ENCODE results near the gene ABCA5.

Gene ABCA5

DNA sequence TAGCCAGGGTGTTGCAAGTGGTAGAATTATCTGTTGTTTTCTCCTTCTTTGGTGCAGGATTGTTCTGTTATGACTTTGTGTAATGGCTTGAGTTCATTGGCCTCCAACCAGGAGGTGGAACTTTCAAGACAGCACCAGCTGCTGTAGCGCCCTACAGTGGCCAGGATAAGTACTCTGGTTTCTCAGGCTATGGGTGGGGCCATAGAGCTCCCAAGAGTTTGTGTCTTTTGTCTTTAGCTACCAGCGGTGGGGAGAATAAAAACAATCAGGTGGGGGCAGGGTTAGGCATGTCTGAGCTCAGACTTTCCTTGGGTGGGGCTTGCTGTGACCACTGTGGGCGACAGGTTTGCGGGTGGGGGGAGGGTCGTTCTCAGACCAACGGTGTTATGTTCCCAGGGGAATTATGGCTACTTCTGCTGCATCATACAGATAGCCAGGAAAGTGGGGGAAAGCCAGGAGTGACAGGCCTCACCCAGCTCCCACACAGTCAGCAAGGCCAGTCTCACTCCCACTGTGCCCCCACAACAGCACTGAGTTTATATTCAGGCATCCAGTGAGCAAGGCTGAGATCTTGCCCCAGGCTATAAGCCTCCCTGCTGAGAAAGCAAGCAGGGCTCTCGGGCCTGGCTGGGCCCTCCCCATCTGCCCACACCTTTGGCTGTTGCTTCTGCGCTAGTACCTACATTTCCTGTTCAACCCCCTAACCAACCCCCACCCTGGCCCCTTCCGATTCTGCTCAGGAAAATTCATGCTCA is 113.7 kb downstream of the ABCA5 start:
- Histone ChIP-seq H3K4me1 (ENCODE audit: insufficient read depth, low read length) (no peaks in the 10 kb centered on the region), H3K4me2 (ENCODE audit: insufficient read depth, low read length) (no peak overlapping the region), H2AFZ (ENCODE audit: low read depth, low read length) (no peak overlapping the region), H3K9ac (ENCODE audit: low read depth, low read length) (no peak overlapping the region), H4K20me1 (ENCODE audit: insufficient read depth, low read length) (no peaks in the 10 kb centered on the region), H3K79me2 (ENCODE audit: insufficient read depth, low read length) (no peaks in the 10 kb centered on the region), H3K27me3 (ENCODE audit: insufficient read depth, low read length, poor library complexity) (no peaks in the 10 kb centered on the region), H3K4me3 (ENCODE audit: low read depth in 1 of 2, low read length in 2 of 2) (no peak overlapping the region), H3K36me3 (ENCODE audit: insufficient read depth, low read length) (no peaks in the 10 kb centered on the region), H3K27ac (ENCODE audit: low read length) (no peak overlapping the region), H3K9me3 (ENCODE audit: insufficient read depth, low read length, severe bottlenecking) (no peaks in the 10 kb centered on the region)
- TF ChIP-seq EZH2 (IDR thresholded peaks at IDR 0.05; ENCODE audit: borderline replicate concordance, low read depth, low read length, severe bottlenecking) (no peak), CTCF (IDR thresholded peaks at IDR 0.05; ENCODE audit: borderline replicate concordance, extremely low read depth, low read length, poor library complexity, severe bottlenecking) (peak; percentile 23)
- DNase-seq (no peak), ATAC-seq (ENCODE audit: insufficient read depth, low read depth) (no peak)

- Histone ChIP-seq H2AFZ (ENCODE audit: low read depth, low read length) (no peak overlapping the region), H3K27me3 (ENCODE audit: insufficient read depth, low read length, poor library complexity) (no peaks in the 10 kb centered on the region), H3K9ac (ENCODE audit: low read depth, low read length) (no peak overlapping the region), H3K4me2 (ENCODE audit: insufficient read depth, low read length) (no peak overlapping the region), H3K4me1 (ENCODE audit: insufficient read depth, low read length) (no peaks in the 10 kb centered on the region), H4K20me1 (ENCODE audit: insufficient read depth, low read length) (no peaks in the 10 kb centered on the region), H3K9me3 (ENCODE audit: insufficient read depth, low read length, severe bottlenecking) (no peaks in the 10 kb centered on the region), H3K36me3 (ENCODE audit: insufficient read depth, low read length) (no peaks in the 10 kb centered on the region), H3K4me3 (ENCODE audit: low read depth in 1 of 2, low read length in 2 of 2) (no peak overlapping the region), H3K27ac (ENCODE audit: low read length) (no peak overlapping the region), H3K79me2 (ENCODE audit: insufficient read depth, low read length) (no peaks in the 10 kb centered on the region)
- ATAC-seq (ENCODE audit: insufficient read depth, low read depth) = no peak
- TF ChIP-seq EZH2 (IDR thresholded peaks at IDR 0.05; ENCODE audit: borderline replicate concordance, low read depth, low read length, severe bottlenecking) (no peak), CTCF (IDR thresholded peaks at IDR 0.05; ENCODE audit: borderline replicate concordance, extremely low read depth, low read length, poor library complexity, severe bottlenecking) (no peak)
- DNase-seq = no peak
These were observed 118.3 kb downstream of the ABCA5 start for GRCh38 chr17:69208640-69209039.

DNA sequence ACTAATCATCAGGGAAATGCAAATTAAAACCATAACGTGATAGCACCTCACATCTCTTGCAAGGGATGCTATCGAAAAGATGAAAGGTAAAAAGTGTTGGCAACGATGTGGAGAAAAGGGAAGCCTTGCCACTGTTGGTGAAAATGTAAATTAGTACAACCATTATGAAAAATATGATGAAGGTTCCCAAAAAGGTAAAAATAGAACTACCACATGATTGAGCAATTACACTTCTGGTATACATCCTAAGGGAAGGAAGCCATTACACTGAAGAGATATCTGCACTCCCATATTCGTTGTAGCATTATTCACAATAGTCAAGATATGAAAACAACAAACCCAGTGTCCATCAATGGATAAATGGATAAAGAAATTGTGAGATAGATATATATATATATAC is 119.8 kb downstream of the ABCA5 start:
- H3K4me3 ChIP-seq (ENCODE audit: low read depth in 1 of 2, low read length in 2 of 2) = no peak overlapping the region
- H3K36me3 ChIP-seq (ENCODE audit: insufficient read depth, low read length) = no peaks in the 10 kb centered on the region
- no peak for ATAC-seq (ENCODE audit: insufficient read depth, low read depth)
- H3K27me3 ChIP-seq (ENCODE audit: insufficient read depth, low read length, poor library complexity) = no peaks in the 10 kb centered on the region
- no peak overlapping the region for H3K27ac ChIP-seq (ENCODE audit: low read length)
- H3K4me1 ChIP-seq (ENCODE audit: insufficient read depth, low read length) = no peaks in the 10 kb centered on the region
- no peak for DNase-seq
- H3K9me3 ChIP-seq (ENCODE audit: insufficient read depth, low read length, severe bottlenecking) = no peaks in the 10 kb centered on the region
- H3K79me2 ChIP-seq (ENCODE audit: insufficient read depth, low read length) = no peaks in the 10 kb centered on the region
- H3K9ac ChIP-seq (ENCODE audit: low read depth, low read length) = no peak overlapping the region
- no peak overlapping the region for H2AFZ ChIP-seq (ENCODE audit: low read depth, low read length)
- H4K20me1 ChIP-seq (ENCODE audit: insufficient read depth, low read length) = no peaks in the 10 kb centered on the region
- H3K4me2 ChIP-seq (ENCODE audit: insufficient read depth, low read length) = no peak overlapping the region
- no peak for TF ChIP-seq CTCF (IDR thresholded peaks at IDR 0.05; ENCODE audit: borderline replicate concordance, extremely low read depth, low read length, poor library complexity, severe bottlenecking)
- TF ChIP-seq EZH2 (IDR thresholded peaks at IDR 0.05; ENCODE audit: borderline replicate concordance, low read depth, low read length, severe bottlenecking) = no peak
